OCI-LY7 (cell line): ENCODE data around the gene ICE2. TPM values are rescaled to one million over a fixed set of nuclear protein-coding genes. Genes with fewer than 3 reads are reported as not detected.

Experiments
- BruUV-seq: library from RNA; stranded (reverse); fragments of 400-500 nt; replicated peaks from 2 replicates; lab custom pipeline; 2021; lab: Mats Ljungman, UMichigan
- CTCF ChIA-PET: fragments of 300-600 bp; sonication (Branson Sonifier 250); formaldehyde crosslinking; loops from one replicate; lab custom pipeline; 2022; ENCODE audit warnings: antibody characterized with exemption; ENCODE audit not compliant: unreplicated experiment; lab: Charles Lee
- POLR2A ChIA-PET: fragments of 300-600 bp; sonication (Branson Sonifier 250); formaldehyde crosslinking; loops from one replicate; lab custom pipeline; 2022; ENCODE audit warnings: antibody characterized with exemption; lab: Charles Lee
- DNase-seq: peaks from one replicate; pipeline ENCODE4 v3.0.0-alpha.2; 2015; ENCODE audit warnings: low spot score
- H2AFZ ChIP-seq: fragments of 200-600 bp; sonication (generic), shearing (Covaris generic); 2 replicates; pipeline ENCODE4 v1.6.1; 2014; ENCODE audit warnings: mild to moderate bottlenecking, antibody characterized with exemption, low read length, moderate library complexity
- H3K27ac ChIP-seq: fragments of 200-600 bp; sonication (generic); 2 replicates; pipeline ENCODE4 v1.5.1; 2014; ENCODE audit warnings: mixed run types, low read depth, mild to moderate bottlenecking, moderate library complexity, low read length, inconsistent platforms; ENCODE audit not compliant: poor library complexity, severe bottlenecking
- H3K36me3 ChIP-seq: fragments of 200-600 bp; sonication (generic); 2 replicates; pipeline ENCODE4 v1.6.1; 2014; ENCODE audit warnings: mild to moderate bottlenecking, antibody characterized with exemption, low read length, moderate library complexity, mixed read lengths; ENCODE audit not compliant: insufficient read depth
- H3K4me1 ChIP-seq: fragments of 200-600 bp; sonication (generic); 2 replicates; pipeline ENCODE4 v1.5.1; 2014; ENCODE audit warnings: mild to moderate bottlenecking, low read length; ENCODE audit not compliant: insufficient read depth, poor library complexity, severe bottlenecking
- H3K4me2 ChIP-seq: fragments of 200-600 bp; sonication (generic); 2 replicates; pipeline ENCODE4 v1.6.1; 2014; ENCODE audit warnings: mild to moderate bottlenecking, low read length
- H3K4me3 ChIP-seq: fragments of 200-600 bp; sonication (generic); 2 replicates; pipeline ENCODE4 v1.5.1; 2014; ENCODE audit warnings: mild to moderate bottlenecking, low read depth, low read length; ENCODE audit not compliant: poor library complexity, severe bottlenecking
- H3K79me2 ChIP-seq: fragments of 200-600 bp; sonication (generic); 2 replicates; pipeline ENCODE4 v1.6.1; 2016; ENCODE audit warnings: low read depth, mild to moderate bottlenecking, low read length, moderate library complexity, mixed read lengths; ENCODE audit not compliant: insufficient read depth
- H3K9me2 ChIP-seq: fragments of 200-600 bp; sonication (generic); 2 replicates; pipeline ENCODE4 v1.6.1; 2016; ENCODE audit warnings: mild to moderate bottlenecking, low read length, mixed read lengths; ENCODE audit not compliant: insufficient read depth
- H3K9me3 ChIP-seq: fragments of 200-600 bp; sonication (generic); 2 replicates; pipeline ENCODE4 v1.6.1; 2014; ENCODE audit warnings: mild to moderate bottlenecking, mixed run types, low read length, mixed read lengths
- H4K20me1 ChIP-seq: fragments of 200-600 bp; sonication (generic); 2 replicates; pipeline ENCODE4 v1.6.1; 2014; ENCODE audit warnings: mild to moderate bottlenecking, antibody characterized with exemption, low read length, moderate library complexity, mixed read lengths; ENCODE audit not compliant: insufficient read depth
- CTCF ChIP-seq: fragments of 200-600 bp; sonication (generic); conservative IDR thresholded peaks from 2 replicates; pipeline ENCODE4 v1.5.1; 2014; ENCODE audit warnings: mild to moderate bottlenecking, antibody characterized with exemption, low read length, moderate library complexity, mixed read lengths
- EZH2phosphoT487 ChIP-seq: fragments of 200-600 bp; sonication (generic); IDR thresholded peaks from 2 replicates; pipeline ENCODE4 v1.6.1; 2018; ENCODE audit warnings: low read depth, borderline replicate concordance, mild to moderate bottlenecking, mixed run types, antibody characterized with exemption, low read length, moderate library complexity, mixed read lengths
- intact Hi-C: fragments of 100-400 bp; cut with micrococcal nuclease; formaldehyde crosslinking; loops from one replicate; pipeline ENCODE4 v1.10.0; 2022; ENCODE audit not compliant: unreplicated experiment
- total RNA-seq, 2 experiments: library from RNA; depleted of rRNA in 1 of 2; stranded (reverse); fragments of >200 nt in 1 of 2; shearing (Covaris generic) in 1 of 2; gene quantifications; 2 replicates each; pipeline ENCODE4 v1.2.3, GENCODE V29; 2014 to 2022

ICE2 gene
- total RNA-seq, 2 experiments from 2014 or later, result 37.1 to 78.1 TPM

GRCh38 chr15:60441331-60441730, 37.6 kb downstream of the ICE2 start:
- no TSS peak for BruUV-seq

GRCh38 chr15:60438646-60439045, 40.3 kb downstream of the ICE2 start:
- ChIA-PET CTCF (no interaction called here), POLR2A (no interaction called here)
- H2AFZ ChIP-seq, result no peak overlapping the region
- H4K20me1 ChIP-seq, result no peaks in the 10 kb centered on the region
- intact Hi-C loops, result no loop called here
- H3K36me3 ChIP-seq, result peaks cover 47% of the 10 kb centered on the region
- H3K79me2 ChIP-seq, result no peaks in the 10 kb centered on the region
- no peak overlapping the region for H3K4me2 ChIP-seq
- no peak for DNase-seq
- TF ChIP-seq CTCF (no peak), EZH2phosphoT487 (no peak)
- H3K4me1 ChIP-seq, result no peaks in the 10 kb centered on the region
- H3K27ac ChIP-seq, result no peak overlapping the region
- no peak overlapping the region for H3K4me3 ChIP-seq
- BruUV-seq, result no TSS peak
- no peaks in the 10 kb centered on the region for H3K9me3 ChIP-seq
- H3K9me2 ChIP-seq, result no peaks in the 10 kb centered on the region

More at GRCh38 chr15:60441331-60441730, 37.6 kb downstream of the ICE2 start:
- H3K79me2 ChIP-seq, result no peaks in the 10 kb centered on the region
- no peak for TF ChIP-seq EZH2phosphoT487
- no peak for TF ChIP-seq CTCF
- no peak overlapping the region for H3K4me3 ChIP-seq
- ChIA-PET POLR2A (interaction anchor here (0.9 kb wide), 1 partner anchor 11 kb away, joined by 4 read pairs; no protein-coding TSS in a partner anchor), CTCF (no interaction called here)
- H4K20me1 ChIP-seq, result no peaks in the 10 kb centered on the region
- intact Hi-C loops, result no loop called here
- H3K4me1 ChIP-seq, result no peaks in the 10 kb centered on the region
- no peak overlapping the region for H2AFZ ChIP-seq
- H3K4me2 ChIP-seq, result no peak overlapping the region
- DNase-seq, result no peak
- no peak overlapping the region for H3K27ac ChIP-seq
- no peaks in the 10 kb centered on the region for H3K9me2 ChIP-seq
- peaks cover 38% of the 10 kb centered on the region; the same call in 1 of the 2 replicates for H3K36me3 ChIP-seq
- H3K9me3 ChIP-seq, result no peaks in the 10 kb centered on the region

- Histone ChIP-seq H3K9me3 (no peaks in the 10 kb centered on the region), H3K9me2 (no peaks in the 10 kb centered on the region), H3K36me3 (peaks cover 56% of the 10 kb centered on the region), H3K4me2 (no peak overlapping the region), H2AFZ (no peak overlapping the region), H3K27ac (no peak overlapping the region), H3K4me1 (no peaks in the 10 kb centered on the region), H4K20me1 (no peaks in the 10 kb centered on the region), H3K4me3 (no peak overlapping the region), H3K79me2 (no peaks in the 10 kb centered on the region)
- ChIA-PET POLR2A (no interaction called here), CTCF (no interaction called here)
- intact Hi-C loops, result no loop called here
- DNase-seq, result no peak
- TSS peak; percentile 28 for BruUV-seq
- TF ChIP-seq CTCF (no peak), EZH2phosphoT487 (no peak)
Observed at GRCh38 chr15:60428935-60429334, 50.0 kb downstream of the ICE2 start.
